K562 (cell line): ENCODE results near the gene P2RY6. TPM values are rescaled to one million over a fixed set of nuclear protein-coding genes. Genes with fewer than 3 reads are reported as not detected.

ENCODE experiments used
- ATAC-seq: fragments of 200-7000 bp; cut with Tn5 transposase; 3 replicates; pipeline ENCODE4 v1.9.1; 2020; ENCODE audit warnings: moderate library complexity
- BruUV-seq: library from RNA; stranded (reverse); fragments of 400-500 nt; replicated peaks from 2 replicates; lab custom pipeline; 2021; lab: Mats Ljungman, UMichigan
- CTCF ChIA-PET: fragments of 300-600 bp; formaldehyde crosslinking; extraction: SDS; loops from one replicate; lab custom pipeline; 2021; ENCODE audit warnings: low intra/inter-chr PET ratio; lab: Yijun Ruan, JAX
- POLR2A ChIA-PET: fragments of 300-600, 350-650 bp; sonication (Branson Sonifier 250); formaldehyde crosslinking; extraction: SDS; loops from one replicate; lab custom pipeline; 2021; ENCODE audit warnings: antibody characterized with exemption, inconsistent platforms; lab: Yijun Ruan, JAX
- DNase-seq, 4 experiments: peaks; one replicate each; pipeline versions ENCODE4 v3.0.0 to v3.0.0-alpha.2; 2011 to 2018; ENCODE audit warnings: low spot score in 3 of 4, mixed read lengths in 3 of 4; ENCODE audit errors: extremely low read depth in 1 of 4
- FAIRE-seq: peaks from 2 replicates; lab custom pipeline; 2011; peaks lifted over from hg19 to GRCh38; lab: Jason Lieb, UNC
- H2AFZ ChIP-seq: 2 replicates; pipeline ENCODE4 v1.6.0; 2011; ENCODE audit warnings: low read depth, low read length, control low read depth, inconsistent platforms
- H3K27ac ChIP-seq: fragments of 200-600 bp; 3 replicates; pipeline ENCODE4 v1.8.0; 2011; ENCODE audit warnings: low read depth, mild to moderate bottlenecking, control low read depth, inconsistent platforms, low read length, moderate library complexity, mixed read lengths; ENCODE audit errors: extremely low read depth
- H3K27me3 ChIP-seq, 2 experiments: fragments of 300-600 bp in 1 of 2; 2 replicates in 1 of 2; 3 replicates in 1 of 2; pipeline versions ENCODE4 v1.6.0 to v1.8.0; 2011; ENCODE audit warnings: inconsistent platforms in 2 of 2, low read length in 2 of 2, mild to moderate bottlenecking in 1 of 2, mixed read lengths in 1 of 2, moderate library complexity in 1 of 2; ENCODE audit not compliant: control insufficient read depth in 2 of 2, insufficient read depth in 2 of 2
- H3K36me3 ChIP-seq: fragments of 300-600 bp; 3 replicates; pipeline ENCODE4 v1.8.0; 2011; ENCODE audit warnings: mild to moderate bottlenecking, low read length, inconsistent platforms; ENCODE audit not compliant: control insufficient read depth, insufficient read depth
- H3K4me1 ChIP-seq, 2 experiments: fragments of 200-600 bp in 1 of 2; replicated peaks in 1 of 2; 2 replicates in 1 of 2; 3 replicates in 1 of 2; pipeline versions ENCODE4 v1.5.1 to v1.8.0; 2011; ENCODE audit warnings: inconsistent platforms in 2 of 2, low read length in 2 of 2, mild to moderate bottlenecking in 1 of 2, mixed read lengths in 1 of 2, moderate library complexity in 1 of 2; ENCODE audit not compliant: control insufficient read depth in 2 of 2, insufficient read depth in 2 of 2
- H3K4me2 ChIP-seq: 2 replicates; pipeline ENCODE4 v1.6.1; 2011; ENCODE audit warnings: low read length, control low read depth, inconsistent platforms, mixed read lengths; ENCODE audit not compliant: insufficient read depth
- H3K4me3 ChIP-seq: fragments of 200-600 bp; sonication (generic), shearing (Covaris generic); 2 replicates; pipeline ENCODE4 v1.5.1; 2016; ENCODE audit warnings: control low read depth, inconsistent platforms
- H3K79me2 ChIP-seq: fragments of 200-600 bp; 3 replicates; pipeline ENCODE4 v1.8.0; 2011; ENCODE audit warnings: low read length, inconsistent platforms; ENCODE audit not compliant: control insufficient read depth, insufficient read depth
- H3K9ac ChIP-seq, 2 experiments: 2 replicates each; pipeline versions ENCODE4 v1.6.0 to v1.6.1; 2011; ENCODE audit warnings: low read depth in 2 of 2, low read length in 2 of 2, control low read depth in 1 of 2, inconsistent platforms in 1 of 2, mild to moderate bottlenecking in 1 of 2, mixed read lengths in 1 of 2; ENCODE audit not compliant: insufficient read depth in 1 of 2
- H3K9me1 ChIP-seq: one replicate; pipeline ENCODE4 v1.6.0; 2011; ENCODE audit warnings: inconsistent platforms, mild to moderate bottlenecking, low read length, moderate library complexity; ENCODE audit not compliant: control insufficient read depth, insufficient read depth
- H3K9me3 ChIP-seq: replicated peaks from 2 replicates; pipeline ENCODE4 v1.5.1; 2011; ENCODE audit warnings: low read depth, low read length, inconsistent platforms; ENCODE audit not compliant: control insufficient read depth, insufficient read depth
- H4K20me1 ChIP-seq: replicated peaks from 2 replicates; pipeline ENCODE4 v1.6.1; 2011; ENCODE audit warnings: low read length, inconsistent platforms, mixed read lengths; ENCODE audit not compliant: control insufficient read depth, insufficient read depth
- BACH1 ChIP-seq: fragments of 200-800 bp; sonication (Bioruptor generic); IDR thresholded peaks from 2 replicates; pipeline ENCODE4 v1.6.1; 2016; ENCODE audit warnings: missing genetic modification characterization, missing compliant biosample characterization
- CHD7 ChIP-seq: fragments of 200-600 bp; sonication (generic); IDR thresholded peaks from one replicate; pipeline ENCODE4 v1.6.1; 2012; ENCODE audit warnings: mild to moderate bottlenecking, low read depth, low read length, inconsistent platforms
- MAFF ChIP-seq: IDR thresholded peaks from 2 replicates; pipeline ENCODE4 v1.6.1; 2012; ENCODE audit warnings: low read length, improper control_type of control experiment
- MAFG ChIP-seq: fragments of 450-650 bp; conservative IDR thresholded peaks from 2 replicates; pipeline ENCODE4 v1.6.1; 2016; ENCODE audit warnings: missing genetic modification characterization, missing compliant biosample characterization
- NFE2 ChIP-seq: IDR thresholded peaks from 2 replicates; pipeline ENCODE4 v1.6.1; 2014; ENCODE audit warnings: antibody characterized with exemption, low read depth
- NR4A1 ChIP-seq, 2 experiments: fragments of 250-450 bp in 1 of 2; fragments of 450-650 bp in 1 of 2; sonication (Bioruptor Pico) in 1 of 2; IDR thresholded peaks; 2 replicates each; pipeline versions ENCODE4 v1.4.0 to v1.6.1; 2016 to 2020; ENCODE audit warnings: mild to moderate bottlenecking in 2 of 2, missing compliant biosample characterization in 1 of 2, missing genetic modification characterization in 1 of 2, moderate library complexity in 1 of 2
- WHSC1 ChIP-seq: IDR thresholded peaks from one replicate; pipeline ENCODE4 v1.6.1; 2012; ENCODE audit warnings: low read length, control low read depth, inconsistent platforms
- ZNF146 ChIP-seq: IDR thresholded peaks from one replicate; pipeline ENCODE4 v1.6.1; 2018; ENCODE audit warnings: missing compliant biosample characterization; ENCODE audit not compliant: unreplicated experiment
- ZNF311 ChIP-seq: fragments of 250-450 bp; sonication (Bioruptor Pico); IDR thresholded peaks from 2 replicates; pipeline ENCODE4 v1.4.0; 2020; ENCODE audit warnings: mild to moderate bottlenecking, moderate library complexity
- ZNF347 ChIP-seq: fragments of 450-650 bp; formaldehyde crosslinking; IDR thresholded peaks from 2 replicates; pipeline ENCODE4 v1.4.0; 2020; ENCODE audit warnings: low read depth, mild to moderate bottlenecking, moderate library complexity
- ZNF644 ChIP-seq: fragments of 200-800 bp; sonication (Bioruptor generic); IDR thresholded peaks from 2 replicates; pipeline ENCODE4 v1.6.1; 2016; ENCODE audit warnings: low read depth, missing genetic modification characterization, missing compliant biosample characterization
- ZNF780A ChIP-seq: fragments of 250-450 bp; sonication (Bioruptor Pico); IDR thresholded peaks from 2 replicates; pipeline ENCODE4 v1.5.0; 2021; ENCODE audit warnings: mild to moderate bottlenecking
- WGBS: fragments of 100-300 bp; shearing (Covaris generic); methylation state at CpG from one replicate; pipeline ENCODE4 v1.1.6; 2016; ENCODE audit warnings: low coverage, mixed read lengths; ENCODE audit not compliant: insufficient coverage; ENCODE audit errors: missing lambda C conversion rate; 5-methylcytosine and 5-hydroxymethylcytosine counted together
- in situ Hi-C: fragments of 300-500 bp; cut with MboI; formaldehyde crosslinking; loops from 4 replicates; pipeline ENCODE4 v1.15.0; 2018; ENCODE audit warnings: inconsistent platforms, mixed read lengths
- intact Hi-C: fragments of 100-400 bp; cut with micrococcal nuclease; formaldehyde crosslinking; loops from 2 replicates; pipeline ENCODE4 v1.14.2; 2022
- polyA plus RNA-seq, 8 experiments: library from polyadenylated mRNA; depleted of rRNA in 4 of 8; stranded (reverse) in 5 of 8; unstranded in 3 of 8; fragments of >200 nt; fragmentation: Nextera tagmentation in 2 of 8; fragmentation: Illumina TruSeq in 1 of 8; extraction: Ambion mirVana in 2 of 8; extraction: Trizol in 1 of 8; gene quantifications; 2 replicates each; pipeline versions ENCODE4 v1.2.1 to v1.2.3, GENCODE V29; 2011 to 2014; ENCODE audit warnings: inconsistent platforms in 1 of 8, missing spikeins in 1 of 8
- total RNA-seq, 7 experiments: library from RNA; depleted of rRNA in 6 of 7; stranded (reverse); fragments of >200 nt in 6 of 7; fragmentation: Illumina TruSeq in 2 of 7; extraction: Trizol in 2 of 7; gene quantifications; 2 replicates each; pipeline versions ENCODE4 v1.2.1 to v1.2.3, GENCODE V29; 2011 to 2021; ENCODE audit warnings: low replicate concordance in 1 of 7

P2RY6 gene
- total and polyA plus RNA-seq, 9 of the 15 experiments (the other 6 are each of a cell fraction or from before 2014, with no cell fraction given): not detected

GRCh38 chr11:73248526-73249185 is 23.5 kb upstream of the P2RY6 start:
- in situ Hi-C loops (no loop called here), intact Hi-C loops (no loop called here)
- Histone ChIP-seq H3K36me3 (no peaks in the 10 kb centered on the region), H3K4me1 (no peaks in the 10 kb centered on the region), H3K9me1 (no peaks in the 10 kb centered on the region), H4K20me1 (no peaks in the 10 kb centered on the region), H3K79me2 (no peaks in the 10 kb centered on the region), H3K4me2 (no peak overlapping the region), H3K9me3 (no peaks in the 10 kb centered on the region), H3K4me3 (no peak overlapping the region), H3K27me3 (peaks cover 0 to under 1% of the 10 kb centered on the region in 2 experiments; a peak in 3 of 5 replicates), H3K27ac (no peak overlapping the region), H2AFZ (no peak overlapping the region), H3K9ac (no peak overlapping the region)
- ChIA-PET POLR2A (interaction anchor here (0.6 to 1.0 kb wide), 3 partner anchors 9 to 297 kb away, joined by 3 to 5 read pairs (median 3); no protein-coding TSS in a partner anchor), CTCF (no interaction called here)
- BruUV-seq: no TSS peak
- FAIRE-seq (no peak), ATAC-seq (no peak), DNase-seq (no peak)
- WGBS: 48% methylated on average over 3 of the region's 3 CpGs
- TF ChIP-seq WHSC1 (no peak), BACH1 (tag) (peak; percentile 24; the same call in 1 of the 2 replicates), ZNF644 (tag) (no peak), ZNF146 (CRISPR knock-in tag) (no peak), ZNF780A (CRISPR knock-in tag) (no peak), CHD7 (no peak), MAFG (tag) (peak; percentile 91), MAFF (peak; percentile 75), ZNF347 (CRISPR knock-in tag) (no peak), NFE2 (peak; percentile 77), NR4A1 (CRISPR knock-in tag; IDR thresholded peaks at IDR 0.05) (no peak), NR4A1 (tag; IDR thresholded peaks at IDR 0.05) (no peak), ZNF311 (CRISPR knock-in tag) (no peak)
